Measurements from ENCODE around the gene CDK14.

DNA sequence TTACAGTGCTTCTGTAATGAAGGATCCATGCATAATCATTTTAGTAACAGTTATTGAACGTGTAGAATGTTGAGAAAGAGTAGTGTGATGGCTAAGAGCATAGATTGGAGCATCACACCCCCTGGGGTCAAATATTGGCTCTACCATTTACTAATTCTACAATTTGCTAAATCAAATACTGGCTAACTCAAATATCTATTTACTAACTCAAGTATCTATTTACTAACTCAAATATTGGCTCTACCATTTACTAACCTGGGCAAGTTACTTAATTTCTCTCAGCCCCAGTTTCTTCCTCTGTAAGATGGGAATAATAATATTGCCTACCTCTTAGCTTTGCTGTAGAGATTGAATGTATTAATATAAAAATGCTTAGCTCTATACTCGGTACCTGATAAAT, 64.0 kb downstream of the CDK14 start:
- no peak for TF ChIP-seq SMC3 (conservative IDR thresholded peaks at IDR 0.05; ENCODE audit: poor library complexity)
- TF ChIP-seq, protein P1, sequence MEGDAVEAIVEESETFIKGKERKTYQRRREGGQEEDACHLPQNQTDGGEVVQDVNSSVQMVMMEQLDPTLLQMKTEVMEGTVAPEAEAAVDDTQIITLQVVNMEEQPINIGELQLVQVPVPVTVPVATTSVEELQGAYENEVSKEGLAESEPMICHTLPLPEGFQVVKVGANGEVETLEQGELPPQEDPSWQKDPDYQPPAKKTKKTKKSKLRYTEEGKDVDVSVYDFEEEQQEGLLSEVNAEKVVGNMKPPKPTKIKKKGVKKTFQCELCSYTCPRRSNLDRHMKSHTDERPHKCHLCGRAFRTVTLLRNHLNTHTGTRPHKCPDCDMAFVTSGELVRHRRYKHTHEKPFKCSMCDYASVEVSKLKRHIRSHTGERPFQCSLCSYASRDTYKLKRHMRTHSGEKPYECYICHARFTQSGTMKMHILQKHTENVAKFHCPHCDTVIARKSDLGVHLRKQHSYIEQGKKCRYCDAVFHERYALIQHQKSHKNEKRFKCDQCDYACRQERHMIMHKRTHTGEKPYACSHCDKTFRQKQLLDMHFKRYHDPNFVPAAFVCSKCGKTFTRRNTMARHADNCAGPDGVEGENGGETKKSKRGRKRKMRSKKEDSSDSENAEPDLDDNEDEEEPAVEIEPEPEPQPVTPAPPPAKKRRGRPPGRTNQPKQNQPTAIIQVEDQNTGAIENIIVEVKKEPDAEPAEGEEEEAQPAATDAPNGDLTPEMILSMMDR (IDR thresholded peaks at IDR 0.05; ENCODE audit: poor library complexity, severe bottlenecking), result no peak
